Memory B cell (primary cell): ENCODE results near the gene CD300A.

Experiments
- ATAC-seq: fragments of 150-1000 bp; cut with Tn5 transposase; 2 replicates; pipeline ENCODE4 v1.10.0; 2021; ENCODE audit warnings: low read depth, mild to moderate bottlenecking, moderate library complexity
- DNase-seq, 2 donors: peaks; one replicate each; pipeline ENCODE4 v3.0.0; 2022; ENCODE audit warnings: low spot score in 2 of 2
- H3K27ac Mint-ChIP-seq: one replicate; pipeline ENCODE4 v1.8.0; 2022; ENCODE audit warnings: mild to moderate bottlenecking, moderate library complexity, mixed read lengths
- H3K27me3 Mint-ChIP-seq: one replicate; pipeline ENCODE4 v1.8.0; 2022; ENCODE audit warnings: mixed read lengths
- H3K36me3 Mint-ChIP-seq: one replicate; pipeline ENCODE4 v1.8.0; 2022; ENCODE audit warnings: mild to moderate bottlenecking, mixed read lengths
- H3K4me1 Mint-ChIP-seq: one replicate; pipeline ENCODE4 v1.8.0; 2022; ENCODE audit warnings: mixed read lengths
- H3K4me3 Mint-ChIP-seq: one replicate; pipeline ENCODE4 v1.8.0; 2022; ENCODE audit warnings: mild to moderate bottlenecking, moderate library complexity, mixed read lengths
- H3K9me3 Mint-ChIP-seq: one replicate; pipeline ENCODE4 v1.8.0; 2022; ENCODE audit warnings: mixed read lengths

The CD300A gene

GRCh38 chr17:74531231-74531761, 64.9 kb downstream of the CD300A start, which contains the start of gene CD300LB:
TSS of gene CD300LB (minus strand) at chr17:74531475. CDS start at chr17:74531350, 125 bp downstream.
- H3K27me3 Mint-ChIP-seq = peaks cover 7% of the 10 kb centered on the region
- peak within 1 kb of the TSS; percentile 11 for H3K27ac Mint-ChIP-seq
- peak within 1 kb of the TSS; percentile 49 for H3K4me3 Mint-ChIP-seq
- H3K4me1 Mint-ChIP-seq = peaks cover 26% of the 10 kb centered on the region
- no peak for ATAC-seq
- DNase-seq = no peak
- no peaks in the 10 kb centered on the region for H3K36me3 Mint-ChIP-seq
- H3K9me3 Mint-ChIP-seq = no peaks in the 10 kb centered on the region

GRCh38 chr17:74532115-74532514, 65.7 kb downstream of the CD300A start:
- peak overlapping the region; percentile 11 for H3K27ac Mint-ChIP-seq
- no peaks in the 10 kb centered on the region for H3K36me3 Mint-ChIP-seq
- ATAC-seq = peak; percentile 25
- H3K9me3 Mint-ChIP-seq = no peaks in the 10 kb centered on the region
- peaks cover 12% of the 10 kb centered on the region for H3K27me3 Mint-ChIP-seq
- DNase-seq = no peak
- peaks cover 26% of the 10 kb centered on the region for H3K4me1 Mint-ChIP-seq
- H3K4me3 Mint-ChIP-seq = peak overlapping the region; percentile 49
